A673 (cell line): ENCODE data around the gene DGKH. TPM values are rescaled to one million over a fixed set of nuclear protein-coding genes. Genes with fewer than 3 reads are reported as not detected.
"Not testable (repeated sequence)": the region's sequence is repeated elsewhere in the genome, so short reads cannot be mapped to it uniquely, and the experiment has no call there.

Experiments used
- BruUV-seq: library from RNA; stranded (reverse); fragments of 400-500 nt; replicated peaks from 2 replicates; lab custom pipeline; 2021; lab: Mats Ljungman, UMichigan
- CTCF ChIA-PET: fragments of 300-600 bp; sonication (Branson Sonifier 250); formaldehyde crosslinking; loops from one replicate; lab custom pipeline; 2022; ENCODE audit warnings: antibody characterized with exemption; lab: Charles Lee
- POLR2A ChIA-PET: fragments of 300-600 bp; sonication (Branson Sonifier 250); formaldehyde crosslinking; loops from one replicate; lab custom pipeline; 2022; ENCODE audit warnings: antibody characterized with exemption; ENCODE audit not compliant: low non-redundant PET; lab: Charles Lee
- DNase-seq: peaks from one replicate; pipeline ENCODE4 v3.0.0-alpha.2; 2015; ENCODE audit warnings: low spot score
- H3K27ac ChIP-seq: fragments of 200-600 bp; sonication (generic); 2 replicates; pipeline ENCODE4 v1.5.1; 2016; ENCODE audit warnings: mixed run types, low read depth, mild to moderate bottlenecking, mixed read lengths, antibody characterized with exemption, low read length; ENCODE audit not compliant: poor library complexity, severe bottlenecking
- H3K27me3 ChIP-seq: fragments of 200-600 bp; sonication (generic); replicated peaks from 2 replicates; pipeline ENCODE4 v1.6.1; 2017; ENCODE audit warnings: mixed run types, low read depth, mild to moderate bottlenecking, mixed read lengths, antibody characterized with exemption, low read length; ENCODE audit not compliant: insufficient read depth, poor library complexity
- H3K36me3 ChIP-seq: fragments of 200-600 bp; sonication (generic); 2 replicates; pipeline ENCODE4 v1.6.1; 2016; ENCODE audit warnings: mixed run types, mild to moderate bottlenecking, mixed read lengths, antibody characterized with exemption, low read length; ENCODE audit not compliant: insufficient read depth, poor library complexity, severe bottlenecking
- H3K4me1 ChIP-seq: fragments of 200-600 bp; sonication (generic); 2 replicates; pipeline ENCODE4 v1.6.1; 2017; ENCODE audit warnings: mixed run types, mild to moderate bottlenecking, mixed read lengths, antibody characterized with exemption, low read length; ENCODE audit not compliant: insufficient read depth, poor library complexity, severe bottlenecking
- H3K4me3 ChIP-seq: fragments of 200-600 bp; sonication (generic); 2 replicates; pipeline ENCODE4 v1.5.1; 2016; ENCODE audit warnings: low read depth, mixed run types, mild to moderate bottlenecking, mixed read lengths, low read length; ENCODE audit not compliant: poor library complexity, severe bottlenecking
- H3K9me3 ChIP-seq: fragments of 200-600 bp; sonication (generic); 2 replicates; pipeline ENCODE4 v1.6.1; 2016; ENCODE audit warnings: mixed run types, low read depth, mild to moderate bottlenecking, mixed read lengths, antibody characterized with exemption, low read length; ENCODE audit not compliant: poor library complexity, severe bottlenecking
- EZH2 ChIP-seq: fragments of 200-600 bp; sonication (generic); IDR thresholded peaks from 2 replicates; pipeline ENCODE4 v1.6.1; 2017; ENCODE audit warnings: borderline replicate concordance, low read depth, mild to moderate bottlenecking, mixed read lengths, antibody characterized with exemption, low read length; ENCODE audit not compliant: poor library complexity, severe bottlenecking
- intact Hi-C: fragments of 100-400 bp; cut with micrococcal nuclease; formaldehyde crosslinking; loops from one replicate; pipeline ENCODE4 v1.10.0; 2022; ENCODE audit not compliant: unreplicated experiment
- total RNA-seq: library from RNA; stranded (reverse); gene quantifications from 2 replicates; pipeline ENCODE4 v1.2.3, GENCODE V29; 2021
- TF ChIP-seq, protein P1 (sequence below): fragments of 300-800, 200-600 bp; sonication (generic); conservative IDR thresholded peaks from 2 replicates; pipeline ENCODE4 v1.5.1; 2017; ENCODE audit warnings: low read depth, mild to moderate bottlenecking, antibody characterized with exemption, low read length, moderate library complexity, mixed read lengths

DGKH gene
- total RNA-seq, 1 experiment from 2014 or later: 13.8 TPM

DNA sequence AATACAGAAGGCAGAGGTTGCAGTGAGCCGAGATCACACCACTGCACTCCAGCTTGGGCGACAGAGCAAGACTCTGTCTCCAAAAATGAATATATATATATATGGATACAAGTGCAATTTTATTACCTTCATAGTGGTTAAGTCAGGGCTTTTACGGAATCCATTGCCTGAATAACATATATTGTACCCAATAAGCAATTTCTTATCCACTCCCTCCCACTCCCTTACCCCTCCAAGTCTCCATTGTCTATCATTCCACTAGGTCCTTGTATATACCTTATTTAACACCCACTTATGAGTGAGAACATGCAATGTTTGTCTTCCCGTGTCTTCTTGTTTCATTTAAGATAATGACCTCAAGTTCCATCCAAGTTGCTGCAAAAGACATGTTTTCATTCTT, 175.2 kb downstream of the DGKH start:
- intact Hi-C loops: no loop called here
- no TSS peak for BruUV-seq
- Histone ChIP-seq H3K36me3 (no peaks in the 10 kb centered on the region), H3K4me3 (no peak overlapping the region), H3K4me1 (peaks cover 10% of the 10 kb centered on the region), H3K27ac (no peak overlapping the region), H3K9me3 (no peaks in the 10 kb centered on the region), H3K27me3 (no peaks in the 10 kb centered on the region)
- TF ChIP-seq, protein P1, sequence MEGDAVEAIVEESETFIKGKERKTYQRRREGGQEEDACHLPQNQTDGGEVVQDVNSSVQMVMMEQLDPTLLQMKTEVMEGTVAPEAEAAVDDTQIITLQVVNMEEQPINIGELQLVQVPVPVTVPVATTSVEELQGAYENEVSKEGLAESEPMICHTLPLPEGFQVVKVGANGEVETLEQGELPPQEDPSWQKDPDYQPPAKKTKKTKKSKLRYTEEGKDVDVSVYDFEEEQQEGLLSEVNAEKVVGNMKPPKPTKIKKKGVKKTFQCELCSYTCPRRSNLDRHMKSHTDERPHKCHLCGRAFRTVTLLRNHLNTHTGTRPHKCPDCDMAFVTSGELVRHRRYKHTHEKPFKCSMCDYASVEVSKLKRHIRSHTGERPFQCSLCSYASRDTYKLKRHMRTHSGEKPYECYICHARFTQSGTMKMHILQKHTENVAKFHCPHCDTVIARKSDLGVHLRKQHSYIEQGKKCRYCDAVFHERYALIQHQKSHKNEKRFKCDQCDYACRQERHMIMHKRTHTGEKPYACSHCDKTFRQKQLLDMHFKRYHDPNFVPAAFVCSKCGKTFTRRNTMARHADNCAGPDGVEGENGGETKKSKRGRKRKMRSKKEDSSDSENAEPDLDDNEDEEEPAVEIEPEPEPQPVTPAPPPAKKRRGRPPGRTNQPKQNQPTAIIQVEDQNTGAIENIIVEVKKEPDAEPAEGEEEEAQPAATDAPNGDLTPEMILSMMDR: no peak
- TF ChIP-seq EZH2: no peak
- ChIA-PET POLR2A (no interaction called here), CTCF (no interaction called here)
- DNase-seq: no peak

GRCh38 chr13:42225051-42225450, 176.6 kb downstream of the DGKH start:
- ChIA-PET POLR2A (no interaction called here), CTCF (no interaction called here)
- H3K9me3 ChIP-seq: no peaks in the 10 kb centered on the region
- intact Hi-C loops: no loop called here
- H3K4me3 ChIP-seq: no peak overlapping the region
- BruUV-seq: no TSS peak
- no peaks in the 10 kb centered on the region for H3K27me3 ChIP-seq
- no peak for DNase-seq
- H3K27ac ChIP-seq: no peak overlapping the region
- H3K4me1 ChIP-seq: peaks cover 19% of the 10 kb centered on the region
- H3K36me3 ChIP-seq: no peaks in the 10 kb centered on the region
- no peak for TF ChIP-seq EZH2
- TF ChIP-seq, protein P1: no peak

DNA sequence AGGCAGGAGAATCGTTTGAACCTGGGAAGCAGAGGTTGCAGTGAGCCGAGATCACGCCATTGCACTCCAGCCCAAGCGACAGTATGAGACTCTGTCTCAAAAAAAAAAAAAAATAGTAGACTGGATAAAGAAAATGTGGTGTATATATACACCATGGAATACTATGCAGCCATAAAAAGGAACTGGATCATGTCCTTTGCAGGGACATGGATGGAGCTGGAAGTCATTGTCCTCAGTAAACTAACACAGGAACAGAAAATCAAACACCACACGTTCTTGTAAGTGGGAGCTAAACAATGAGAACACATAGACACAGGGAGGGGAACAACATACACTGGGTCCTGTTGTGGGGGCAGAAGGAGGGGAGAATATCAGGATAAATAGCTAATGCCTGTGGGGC, 178.3 kb downstream of the DGKH start:
- peaks cover 19% of the 10 kb centered on the region for H3K4me1 ChIP-seq
- H3K9me3 ChIP-seq, intact Hi-C loops, CTCF ChIA-PET, BruUV-seq, POLR2A ChIA-PET, DNase-seq, H3K27ac ChIP-seq, H3K27me3 ChIP-seq, H3K4me3 ChIP-seq, H3K36me3 ChIP-seq: not testable (repeated sequence)

DNA sequence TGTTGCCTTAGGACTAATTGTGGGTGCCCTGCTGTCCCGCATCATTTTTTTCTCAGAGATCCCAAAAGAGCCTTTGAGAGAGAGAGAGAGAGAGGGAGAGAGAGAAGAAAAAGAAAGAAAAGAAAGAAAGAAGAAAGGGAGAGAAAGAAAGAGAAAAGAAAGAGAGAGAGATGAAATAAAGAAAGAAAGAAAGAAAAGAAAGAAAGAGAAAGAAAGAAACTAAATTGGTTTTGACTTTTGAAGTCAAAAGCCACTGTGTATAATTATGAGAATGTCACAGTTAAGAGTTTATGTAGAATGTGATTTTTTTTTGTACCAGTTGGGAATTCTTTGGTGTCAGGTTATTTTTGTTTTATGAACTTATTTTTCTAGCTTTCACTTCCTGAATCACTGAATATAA, 180.1 kb downstream of the DGKH start:
- intact Hi-C loops: no loop called here
- H3K9me3 ChIP-seq: no peaks in the 10 kb centered on the region
- no TSS peak for BruUV-seq
- H3K36me3 ChIP-seq: no peaks in the 10 kb centered on the region
- no peak for TF ChIP-seq EZH2
- TF ChIP-seq, protein P1: no peak
- peaks cover 19% of the 10 kb centered on the region for H3K4me1 ChIP-seq
- ChIA-PET CTCF (no interaction called here), POLR2A (no interaction called here)
- no peak for DNase-seq
- no peak overlapping the region for H3K4me3 ChIP-seq
- H3K27me3 ChIP-seq: no peaks in the 10 kb centered on the region
- H3K27ac ChIP-seq: no peak overlapping the region
